ENCODE data around the gene CEP104. TPM values are rescaled to one million over a fixed set of nuclear protein-coding genes. Genes with fewer than 3 reads are reported as not detected.

CEP104 gene
- total RNA-seq (2014; rRNA removed; shearing (Covaris generic); ENCODE audit: low replicate concordance) = 4.9 TPM in 2 replicates

DNA sequence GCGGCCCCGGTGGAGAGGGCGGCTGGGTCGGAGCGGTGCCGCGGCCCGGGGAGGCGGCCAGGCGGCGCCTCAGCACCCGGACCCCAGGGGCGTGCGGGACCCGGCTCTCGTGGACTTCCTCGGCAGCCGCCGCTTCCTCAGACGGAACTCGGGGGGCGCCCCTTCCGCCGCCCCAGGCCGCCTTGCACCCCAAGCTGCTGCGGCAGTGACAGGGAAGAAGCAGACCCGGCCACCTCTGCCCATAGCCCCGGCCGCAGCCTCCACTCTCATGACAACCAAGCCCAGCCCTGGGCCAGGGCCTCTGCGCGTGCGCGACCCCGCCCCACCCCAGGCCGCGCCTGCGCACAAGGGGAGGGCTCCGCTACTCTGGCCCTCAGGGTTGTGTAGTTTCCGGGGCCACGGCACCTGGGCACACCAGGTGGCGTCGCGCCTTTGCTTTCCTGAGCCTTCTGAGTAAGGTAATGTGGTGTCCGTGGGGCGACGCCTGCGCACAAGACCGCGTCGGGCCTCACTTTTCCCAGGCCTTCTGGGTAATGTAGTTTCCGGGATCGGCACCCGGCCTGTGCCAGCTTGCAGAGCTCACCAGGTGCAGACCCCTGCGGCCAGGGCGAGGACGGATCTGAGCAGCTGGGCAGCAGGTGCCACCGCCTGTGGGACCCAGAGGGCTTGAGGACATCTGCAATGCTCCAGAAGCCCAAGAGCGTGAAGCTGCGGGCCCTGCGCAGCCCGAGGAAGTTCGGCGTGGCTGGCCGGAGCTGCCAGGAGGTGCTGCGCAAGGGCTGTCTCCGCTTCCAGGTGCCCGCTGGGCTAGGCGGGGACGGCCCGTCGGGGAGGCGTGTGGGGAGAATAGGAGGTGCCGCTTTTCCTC, at the start of gene CEP104, which contains the start of gene DFFB:
CEP104 (minus strand) TSS at position 289 of the 868 bp plus-strand sequence. CDS start 4,804 bp downstream, outside the sequence.
DFFB (plus strand) TSS at position 554 of the 868 bp plus-strand sequence; CDS start at position 682, 128 bp downstream.
- Histone ChIP-seq H3K9me3 (no peaks in the 10 kb centered on the region), H3K27me3 (no peaks in the 10 kb centered on the region), H3K4me3 (peak within 1 kb of the TSS; percentile 78), H3K36me3 (no peaks in the 10 kb centered on the region)
- DNase-seq = peak; percentile 78

GRCh38 chr1:3906672-3907020, 49.6 kb upstream of the CEP104 start:
- no peaks in the 10 kb centered on the region for H3K27me3 ChIP-seq
- H3K4me3 ChIP-seq = no peak overlapping the region
- H3K36me3 ChIP-seq = no peaks in the 10 kb centered on the region
- no peak for DNase-seq
- no peaks in the 10 kb centered on the region for H3K9me3 ChIP-seq

GRCh38 chr1:3905953-3906671, 49.1 kb upstream of the CEP104 start:
- Histone ChIP-seq H3K27me3 (no peaks in the 10 kb centered on the region), H3K4me3 (no peak overlapping the region), H3K36me3 (peaks cover 2% of the 10 kb centered on the region; the same call in 1 of the 2 replicates), H3K9me3 (no peaks in the 10 kb centered on the region)
- DNase-seq = no peak

GRCh38 chr1:3905266-3905952, 48.4 kb upstream of the CEP104 start:
- H3K9me3 ChIP-seq = no peaks in the 10 kb centered on the region
- peaks cover 2% of the 10 kb centered on the region; the same call in 1 of the 2 replicates for H3K36me3 ChIP-seq
- no peak overlapping the region for H3K4me3 ChIP-seq
- no peaks in the 10 kb centered on the region for H3K27me3 ChIP-seq
- no peak for DNase-seq

GRCh38 chr1:3904843-3905185, 47.8 kb upstream of the CEP104 start:
- Histone ChIP-seq H3K36me3 (peaks cover 2% of the 10 kb centered on the region; the same call in 1 of the 2 replicates), H3K9me3 (no peaks in the 10 kb centered on the region), H3K27me3 (no peaks in the 10 kb centered on the region), H3K4me3 (no peak overlapping the region)
- no peak for DNase-seq

DNA sequence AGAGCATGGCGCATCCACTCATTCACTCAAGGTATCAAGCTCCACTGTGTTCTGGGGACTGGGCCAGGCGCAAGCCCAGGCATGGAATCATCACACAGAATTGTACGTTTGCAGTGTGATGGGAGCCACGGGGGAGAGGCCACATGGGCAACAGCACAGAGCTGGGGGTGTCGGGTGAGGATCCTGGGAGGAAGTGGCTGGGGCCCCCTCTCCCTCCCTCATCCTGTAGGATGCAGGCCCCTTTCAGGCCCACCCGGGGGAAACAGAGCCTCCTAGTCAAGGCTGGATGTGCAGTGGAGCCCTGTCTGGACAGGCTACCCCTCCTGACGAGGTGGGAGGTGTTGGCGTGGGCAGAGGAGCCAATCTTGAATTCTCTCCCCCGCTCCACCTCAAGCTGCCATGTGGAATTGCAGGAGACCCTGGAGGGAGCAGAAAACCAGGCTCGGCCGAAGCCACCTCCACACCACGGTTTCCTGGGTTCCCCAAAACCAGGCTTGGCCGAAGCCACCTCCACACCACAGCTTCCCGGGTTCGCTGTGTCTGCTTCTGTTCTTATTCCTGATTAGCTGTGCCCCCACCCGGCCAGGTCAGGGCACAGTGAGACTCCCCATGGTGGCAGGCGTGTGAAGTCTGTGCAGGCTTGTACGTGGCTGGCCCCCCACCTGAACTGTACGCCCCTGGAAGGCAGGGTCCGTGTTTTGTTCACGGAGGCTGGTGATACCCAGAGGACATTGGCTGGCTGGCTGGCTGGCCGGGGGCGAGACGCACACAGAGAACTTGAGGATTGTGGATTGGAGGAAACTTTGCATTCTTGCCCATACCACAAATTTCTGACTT, 47.2 kb upstream of the CEP104 start:
- peaks cover 2% of the 10 kb centered on the region; the same call in 1 of the 2 replicates for H3K36me3 ChIP-seq
- H3K9me3 ChIP-seq = peaks cover 2% of the 10 kb centered on the region; the same call in 1 of the 2 replicates
- DNase-seq = no peak
- no peak overlapping the region for H3K4me3 ChIP-seq
- no peaks in the 10 kb centered on the region for H3K27me3 ChIP-seq

DNA sequence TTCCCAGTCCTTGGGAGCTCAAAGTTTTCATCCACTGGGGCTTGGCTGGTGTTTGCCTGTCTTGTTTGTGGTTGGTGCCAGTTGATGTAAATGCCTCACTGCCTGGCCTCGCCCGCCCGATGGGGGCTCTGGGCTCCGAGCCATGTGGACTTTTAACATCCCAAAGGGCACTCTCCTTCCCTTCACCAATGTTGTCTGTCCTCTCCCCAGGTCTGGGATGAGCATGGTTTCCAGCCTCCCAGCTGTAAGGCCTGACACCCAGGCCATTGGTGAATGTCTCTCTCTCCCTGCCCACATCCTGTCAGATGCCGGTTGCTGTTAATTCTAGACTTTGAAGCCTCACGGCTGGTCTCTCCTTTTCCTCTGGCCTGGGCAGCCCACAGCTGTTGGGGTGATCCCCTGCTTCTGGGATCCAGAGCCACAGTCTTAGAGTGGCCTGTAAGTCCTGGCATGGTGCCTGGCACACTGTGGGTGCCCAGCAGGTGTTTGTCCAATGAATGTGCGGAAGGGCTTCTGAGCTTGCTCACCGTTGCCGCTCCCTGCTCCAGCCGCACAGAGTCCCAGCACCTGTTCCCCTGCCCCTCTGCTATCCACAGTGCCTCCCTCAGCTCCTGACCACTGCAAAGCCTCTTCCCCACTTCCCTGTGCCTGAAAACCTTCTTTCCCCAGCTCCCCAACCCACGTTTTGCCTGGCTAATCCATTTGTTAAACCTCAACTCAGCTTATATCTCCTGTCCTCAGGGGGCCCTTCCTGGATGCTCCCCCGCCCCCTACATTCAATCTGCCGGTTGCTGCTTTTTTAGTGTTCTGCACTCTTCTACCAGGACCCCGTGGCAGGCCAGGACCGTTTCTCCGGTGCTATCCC, 46.4 kb upstream of the CEP104 start:
- no peak for DNase-seq
- H3K36me3 ChIP-seq = peaks cover 7% of the 10 kb centered on the region

GRCh38 chr1:3902571-3903091, 45.6 kb upstream of the CEP104 start:
- H3K27me3 ChIP-seq = no peaks in the 10 kb centered on the region
- peaks cover 14% of the 10 kb centered on the region for H3K36me3 ChIP-seq
- H3K9me3 ChIP-seq = peaks cover 17% of the 10 kb centered on the region
- H3K4me3 ChIP-seq = no peak overlapping the region
- DNase-seq = no peak

More for the DNA sequence above, 46.4 kb upstream of the CEP104 start:
- H3K9me3 ChIP-seq = peaks cover 10% of the 10 kb centered on the region
- H3K4me3 ChIP-seq = no peak overlapping the region
- no peaks in the 10 kb centered on the region for H3K27me3 ChIP-seq

GRCh38 chr1:3902111-3902511, 45.1 kb upstream of the CEP104 start:
- H3K36me3 ChIP-seq = peaks cover 16% of the 10 kb centered on the region
- no peak for DNase-seq

GRCh38 chr1:3900969-3901529, 44.0 kb upstream of the CEP104 start:
- peak; percentile 95 for DNase-seq
- peaks cover 16% of the 10 kb centered on the region for H3K36me3 ChIP-seq
- H3K4me3 ChIP-seq = peak overlapping the region; percentile 93
- H3K9me3 ChIP-seq = peaks cover 17% of the 10 kb centered on the region
- H3K27me3 ChIP-seq = no peaks in the 10 kb centered on the region

More at GRCh38 chr1:3902111-3902511, 45.1 kb upstream of the CEP104 start:
- Histone ChIP-seq H3K9me3 (peaks cover 17% of the 10 kb centered on the region), H3K4me3 (no peak overlapping the region), H3K27me3 (no peaks in the 10 kb centered on the region)

DNA sequence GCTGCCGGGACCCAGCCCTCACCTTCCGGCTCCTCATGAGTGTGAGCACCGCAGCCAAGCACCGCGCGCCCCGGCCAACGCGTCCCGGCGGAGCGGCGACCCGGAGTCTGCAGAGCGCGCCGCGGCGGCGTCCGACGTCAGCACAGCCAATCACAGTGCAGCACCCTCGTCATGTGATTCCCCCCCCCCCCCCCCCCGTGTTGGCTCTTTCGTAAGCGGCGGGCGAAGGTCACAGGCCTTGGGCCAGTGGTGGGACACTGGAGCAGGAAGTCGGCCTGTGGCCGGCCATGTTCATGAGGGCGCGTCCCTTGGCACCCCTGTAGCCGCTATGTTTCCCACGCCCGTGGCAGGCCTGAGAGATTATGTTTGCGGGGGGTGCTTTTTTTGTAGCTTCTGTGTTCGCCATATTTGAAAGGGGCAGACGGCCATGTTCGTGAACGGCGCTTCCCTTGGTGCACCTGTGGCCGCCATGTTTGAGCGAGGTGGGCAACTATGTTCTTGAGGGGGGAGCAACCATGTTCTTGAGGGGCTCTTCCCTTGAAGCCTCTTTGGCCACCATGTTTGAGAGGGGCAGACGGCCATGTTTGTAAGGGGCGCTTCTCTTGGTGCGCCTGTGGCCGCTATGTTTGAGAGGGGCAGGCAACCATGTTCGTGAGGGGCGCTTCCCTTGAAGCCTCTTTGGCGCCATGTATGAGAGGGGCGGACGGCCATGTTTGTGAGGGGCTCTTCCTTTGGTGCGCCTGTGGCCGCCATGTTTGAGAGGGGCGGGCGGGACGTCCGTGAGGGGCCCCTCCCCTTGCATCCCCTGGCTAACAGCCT, 43.3 kb upstream of the CEP104 start, which contains the start of gene C1orf174:
C1orf174 (minus strand) TSS at position 123 of the 819 bp plus-strand sequence; CDS start at position 37, 86 bp downstream.
- Histone ChIP-seq H3K36me3 (peaks cover 20% of the 10 kb centered on the region), H3K27me3 (no peaks in the 10 kb centered on the region), H3K9me3 (peaks cover 17% of the 10 kb centered on the region), H3K4me3 (peak within 1 kb of the TSS; percentile 93)
- peak; percentile 94 for DNase-seq

- Histone ChIP-seq H3K9me3 (peaks cover 17% of the 10 kb centered on the region), H3K4me3 (peak overlapping the region; percentile 93), H3K36me3 (peaks cover 20% of the 10 kb centered on the region), H3K27me3 (no peaks in the 10 kb centered on the region)
- peak; percentile 44 for DNase-seq
These were observed 42.7 kb upstream of the CEP104 start for GRCh38 chr1:3899754-3900149.

DNA sequence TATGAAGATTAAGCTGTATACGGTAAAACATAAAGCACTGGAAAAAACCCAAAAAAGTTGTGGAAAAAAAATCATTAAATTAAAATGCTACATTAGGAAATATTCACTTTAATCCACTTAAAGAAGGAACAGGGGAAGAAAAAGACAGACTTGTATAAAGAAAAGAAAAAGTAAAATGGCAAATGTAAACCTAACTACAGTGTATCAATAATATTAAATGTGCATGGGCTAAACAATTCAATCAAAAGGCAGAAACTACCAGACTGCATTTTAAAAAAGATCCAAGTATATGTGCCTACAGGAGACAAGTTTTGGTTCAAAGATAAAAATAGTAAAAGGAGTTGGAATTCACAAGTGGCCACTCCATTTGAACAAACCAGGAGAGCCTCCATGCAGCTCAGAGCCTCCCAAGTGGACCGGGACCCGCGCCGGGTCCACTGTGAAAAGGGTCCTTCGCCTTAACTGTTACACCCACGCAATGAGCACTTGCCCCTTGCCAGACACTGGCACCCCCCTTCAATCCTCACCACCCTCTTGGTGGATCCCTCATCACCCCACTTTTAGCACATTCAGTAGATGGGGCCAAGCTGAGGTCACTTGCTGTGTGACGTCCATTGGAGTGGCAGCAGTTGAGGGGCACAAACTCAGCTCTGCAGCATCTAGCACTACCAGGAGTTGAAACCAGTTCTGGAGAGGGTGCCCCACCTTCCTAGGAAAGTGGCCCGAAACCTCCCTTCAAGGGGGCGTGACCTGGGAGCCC, 42.2 kb upstream of the CEP104 start:
- no peak for DNase-seq
- H3K9me3 ChIP-seq = peaks cover 17% of the 10 kb centered on the region
- peaks cover 20% of the 10 kb centered on the region for H3K36me3 ChIP-seq
- H3K27me3 ChIP-seq = no peaks in the 10 kb centered on the region
- H3K4me3 ChIP-seq = peak overlapping the region; percentile 93

All from MG63 (cell line).